Prostate gland (tissue), 2 donors: ENCODE data around the gene RADIL.

Experiments used
- POLR2AphosphoS5 ChIP-seq: sonication (generic); formaldehyde crosslinking; IDR thresholded peaks from one replicate; pipeline ENCODE4 v1.6.1; 2017; ENCODE audit warnings: antibody characterized with exemption
- TF ChIP-seq, protein P1 (sequence below), 4 experiments: fragments of 200-600 bp in 2 of 4; fragments of 450-650 bp in 2 of 4; sonication (generic) in 2 of 4; IDR thresholded peaks; 1 replicate in 3 of 4; 2 replicates in 1 of 4; pipeline ENCODE4 v1.5.1; 2016 to 2019; ENCODE audit warnings: antibody characterized with exemption in 4 of 4, mild to moderate bottlenecking in 2 of 4, moderate library complexity in 2 of 4

DNA sequence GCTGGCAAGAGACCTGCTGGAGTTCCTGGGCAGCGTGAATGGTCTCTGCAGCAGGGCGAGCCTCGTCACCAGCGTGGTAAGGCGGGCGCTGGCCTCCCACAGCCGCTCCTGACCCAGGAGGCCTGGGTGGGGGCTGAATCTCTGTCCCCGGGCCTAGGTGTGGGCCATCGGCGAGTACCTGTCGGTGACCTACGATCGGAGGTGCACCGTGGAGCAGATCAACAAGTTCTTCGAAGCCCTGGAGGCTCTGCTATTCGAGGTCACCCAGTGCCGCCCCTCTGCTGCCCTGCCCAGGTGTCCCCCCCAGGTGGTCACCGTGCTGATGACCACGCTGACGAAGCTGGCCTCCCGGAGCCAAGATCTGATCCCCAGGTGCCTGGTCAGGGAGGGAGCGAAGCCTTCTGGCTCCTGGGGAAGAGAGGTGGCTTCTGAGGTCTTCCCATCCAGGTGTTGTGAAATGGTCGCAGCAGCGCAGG lies 93.0 kb downstream of the RADIL start:
- TF ChIP-seq, protein P1, sequence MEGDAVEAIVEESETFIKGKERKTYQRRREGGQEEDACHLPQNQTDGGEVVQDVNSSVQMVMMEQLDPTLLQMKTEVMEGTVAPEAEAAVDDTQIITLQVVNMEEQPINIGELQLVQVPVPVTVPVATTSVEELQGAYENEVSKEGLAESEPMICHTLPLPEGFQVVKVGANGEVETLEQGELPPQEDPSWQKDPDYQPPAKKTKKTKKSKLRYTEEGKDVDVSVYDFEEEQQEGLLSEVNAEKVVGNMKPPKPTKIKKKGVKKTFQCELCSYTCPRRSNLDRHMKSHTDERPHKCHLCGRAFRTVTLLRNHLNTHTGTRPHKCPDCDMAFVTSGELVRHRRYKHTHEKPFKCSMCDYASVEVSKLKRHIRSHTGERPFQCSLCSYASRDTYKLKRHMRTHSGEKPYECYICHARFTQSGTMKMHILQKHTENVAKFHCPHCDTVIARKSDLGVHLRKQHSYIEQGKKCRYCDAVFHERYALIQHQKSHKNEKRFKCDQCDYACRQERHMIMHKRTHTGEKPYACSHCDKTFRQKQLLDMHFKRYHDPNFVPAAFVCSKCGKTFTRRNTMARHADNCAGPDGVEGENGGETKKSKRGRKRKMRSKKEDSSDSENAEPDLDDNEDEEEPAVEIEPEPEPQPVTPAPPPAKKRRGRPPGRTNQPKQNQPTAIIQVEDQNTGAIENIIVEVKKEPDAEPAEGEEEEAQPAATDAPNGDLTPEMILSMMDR (IDR thresholded peaks at IDR 0.05), result no peak
- no peak for TF ChIP-seq POLR2AphosphoS5
